ENCODE measurements around the gene SLC27A3.

GRCh38 chr1:153776352-153776751 is 1.1 kb downstream of the SLC27A3 start:
- TF ChIP-seq CTCF (IDR thresholded peaks at IDR 0.05; ENCODE audit: low read depth, low read length), result no peak
- TF ChIP-seq EZH2phosphoT487 (IDR thresholded peaks at IDR 0.05; ENCODE audit: low read depth), result no peak
